Stimulated activated CD8-positive, alpha-beta memory T cell treated with anti-CD3 and anti-CD28 coated beads, Interleukin-12 subunit alpha, Interleukin-12 subunit beta, amount 100 ng/mL, for 1 hour (primary cell): Measurements from ENCODE around the gene C16orf54.
"Not testable (repeated sequence)": the region's sequence is repeated elsewhere in the genome, so short reads cannot be mapped to it uniquely, and the experiment has no call there.

Experiments
- DNase-seq: peaks from one replicate; pipeline ENCODE4 v3.0.0-alpha.2; 2020; ENCODE audit warnings: low read depth

Gene C16orf54, protein sequence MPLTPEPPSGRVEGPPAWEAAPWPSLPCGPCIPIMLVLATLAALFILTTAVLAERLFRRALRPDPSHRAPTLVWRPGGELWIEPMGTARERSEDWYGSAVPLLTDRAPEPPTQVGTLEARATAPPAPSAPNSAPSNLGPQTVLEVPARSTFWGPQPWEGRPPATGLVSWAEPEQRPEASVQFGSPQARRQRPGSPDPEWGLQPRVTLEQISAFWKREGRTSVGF

DNA sequence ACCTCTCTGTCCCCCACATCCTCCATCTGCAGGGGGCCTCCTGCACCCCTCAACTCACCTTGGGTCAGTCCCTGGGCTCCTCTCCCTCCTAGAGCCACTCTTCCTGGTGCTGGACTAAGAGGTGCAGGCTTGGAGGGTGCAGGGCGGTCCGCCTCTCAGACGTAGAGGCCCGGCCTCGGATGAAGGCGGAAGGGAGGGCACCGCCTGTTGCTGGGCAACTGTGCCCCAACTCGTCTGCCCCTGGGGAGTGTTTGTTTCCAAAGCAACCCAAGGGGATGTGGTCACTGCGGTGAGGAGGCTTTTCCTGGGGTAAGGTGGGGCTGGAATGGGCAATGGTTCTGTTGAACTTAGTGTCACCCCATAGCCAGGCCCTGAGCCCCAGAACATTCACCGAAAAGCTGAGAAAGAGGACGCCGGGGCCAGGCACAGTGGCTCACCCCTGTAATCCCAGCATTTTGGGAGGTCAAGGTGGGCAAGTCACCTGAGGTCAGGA is at the start of gene C16orf54:
TSS of gene C16orf54 (minus strand) at position 138 of the 493 bp plus-strand sequence. CDS start 1,039 bp downstream, outside the sequence.
- DNase-seq: peak; percentile 89

DNA sequence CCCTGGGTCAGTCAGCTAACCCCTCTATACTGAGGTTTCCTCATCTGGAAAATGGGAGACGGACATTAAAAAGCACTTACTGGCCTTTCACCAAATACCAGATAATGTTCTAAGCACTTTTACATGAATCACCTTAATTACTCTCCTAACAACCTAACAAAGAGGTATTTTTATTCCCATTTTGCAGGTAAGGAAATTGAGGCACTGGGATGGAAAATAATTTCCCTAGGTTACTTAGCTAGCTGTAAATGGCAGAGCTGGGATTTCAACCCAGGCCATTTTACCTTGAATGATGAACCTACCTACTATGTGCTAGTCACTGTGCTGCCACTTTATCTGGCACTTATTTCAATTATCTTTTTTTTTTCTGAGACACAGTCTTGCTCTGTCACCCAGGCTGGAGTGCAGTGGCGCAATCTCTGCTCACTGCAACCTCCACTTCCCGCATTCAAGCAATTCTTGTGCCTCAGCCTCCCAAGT is 48.5 kb upstream of the C16orf54 start:
- DNase-seq: no peak

DNA sequence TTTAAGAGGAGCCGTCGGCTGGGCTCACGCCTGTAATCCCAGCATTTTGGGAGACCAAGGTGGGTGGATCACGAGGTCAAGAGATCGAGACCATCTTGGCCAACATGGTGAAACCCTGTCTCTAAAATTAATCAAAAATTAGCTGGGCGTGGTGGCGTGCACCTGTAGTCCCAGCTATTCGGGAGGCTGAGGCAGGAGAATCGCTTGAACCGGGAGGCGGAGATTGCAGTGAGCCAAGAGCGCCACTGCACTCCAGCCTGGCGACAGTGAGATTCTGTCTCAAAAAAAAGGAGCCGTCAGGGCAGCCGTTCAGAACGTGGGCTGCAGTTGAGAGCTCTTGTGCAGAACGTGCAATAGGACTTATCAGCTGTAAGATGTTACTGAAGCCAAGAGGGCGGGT is 47.4 kb upstream of the C16orf54 start:
- DNase-seq: not testable (repeated sequence)

DNA sequence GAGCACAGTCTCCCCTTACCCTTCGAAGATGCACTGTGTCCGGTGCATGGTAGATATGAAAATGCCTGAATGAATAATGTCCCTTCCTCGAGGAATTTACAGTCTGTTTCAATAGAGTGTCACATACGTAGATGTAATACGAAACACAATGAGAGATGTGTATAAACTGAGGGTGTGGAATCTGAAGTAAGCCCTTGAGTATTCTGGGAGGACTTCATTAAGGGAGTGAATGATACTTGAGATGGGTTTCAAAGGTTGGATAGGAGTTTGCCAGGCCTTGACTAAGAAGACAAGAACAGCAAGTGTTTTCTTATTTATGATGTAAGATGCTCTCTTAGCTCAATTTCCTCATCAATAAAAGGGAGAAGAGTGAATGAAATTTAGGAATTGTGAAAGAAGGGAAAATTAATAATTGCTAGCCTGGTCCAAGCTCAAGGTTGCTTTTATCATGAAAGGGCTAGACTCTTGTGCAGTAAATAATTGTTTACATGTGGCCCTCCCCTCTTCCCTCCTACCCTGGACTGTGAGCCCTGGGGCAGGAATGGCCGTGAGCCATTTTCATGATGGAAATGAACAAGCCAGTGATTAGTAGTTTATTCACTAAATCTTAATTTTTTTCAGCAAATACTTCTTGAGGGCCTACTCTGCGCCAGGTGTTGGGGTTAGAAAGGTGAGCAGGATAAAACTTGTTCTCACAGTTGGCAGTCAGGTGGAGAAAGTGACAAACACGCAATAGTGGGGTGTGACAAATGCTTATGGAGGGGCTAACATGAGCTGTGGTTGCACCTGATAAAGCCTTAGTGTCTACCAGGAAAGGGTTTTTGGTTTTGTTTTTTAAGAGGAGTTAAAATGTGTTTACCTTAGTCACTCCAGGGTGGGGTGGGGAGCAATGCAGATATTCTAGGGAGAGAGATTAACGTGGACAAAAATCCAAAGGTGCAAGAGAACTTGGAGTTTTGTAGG is 46.3 kb upstream of the C16orf54 start:
- no peak for DNase-seq

DNA sequence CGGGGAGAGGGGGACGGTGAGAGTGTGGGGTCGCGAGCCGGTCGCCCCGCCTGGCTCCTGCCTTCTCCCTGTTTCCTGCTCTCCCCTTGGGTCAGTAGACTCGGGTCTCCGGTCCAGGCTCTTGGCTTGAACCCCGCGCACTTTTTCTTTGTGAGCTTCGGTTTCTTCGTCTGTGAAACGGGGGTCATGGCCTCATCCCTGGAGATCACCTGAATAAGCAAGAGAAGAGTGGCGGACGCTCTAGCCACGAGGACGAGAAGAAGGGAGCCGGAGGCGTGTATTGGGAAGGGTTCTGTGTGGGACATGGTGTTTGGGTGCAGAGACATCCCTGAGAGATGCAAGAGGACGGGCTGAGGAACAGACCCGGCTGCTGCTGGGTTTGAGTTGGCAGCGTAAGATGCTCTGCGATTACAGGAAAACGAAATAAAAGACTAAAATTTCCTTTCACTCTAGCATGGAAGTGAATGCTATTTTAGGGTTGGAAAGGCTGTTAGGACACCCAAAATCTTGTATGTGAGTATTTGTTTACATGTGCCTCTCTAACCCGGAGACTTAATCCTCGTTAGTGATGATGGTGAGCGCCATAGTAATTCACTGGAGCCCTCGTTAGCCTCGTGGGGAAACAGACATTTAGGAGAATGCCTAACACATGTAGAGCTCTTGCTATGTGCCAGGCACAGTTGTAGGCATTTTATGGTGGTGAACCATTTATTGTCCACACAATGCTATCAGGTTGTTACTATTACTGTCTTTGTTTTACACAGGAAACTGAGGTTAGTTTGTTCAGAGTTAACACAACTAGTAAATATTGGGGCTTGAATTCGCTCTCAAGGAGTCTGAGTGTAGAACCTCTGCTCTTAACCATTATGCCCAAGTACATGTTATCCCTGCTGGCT is 45.4 kb upstream of the C16orf54 start:
- no peak for DNase-seq

- DNase-seq: peak; percentile 100
These were observed 44.6 kb upstream of the C16orf54 start, which contains the start of gene KIF22 for GRCh38 chr16:29790183-29790948. KIF22 (plus strand) TSS chr16:29790751; CDS start chr16:29790760, 9 bp downstream.

- DNase-seq: no peak
These were observed 44.0 kb upstream of the C16orf54 start for GRCh38 chr16:29789775-29790182.

GRCh38 chr16:29787155-29787554 is 41.4 kb upstream of the C16orf54 start:
- DNase-seq: not testable (repeated sequence)

DNA sequence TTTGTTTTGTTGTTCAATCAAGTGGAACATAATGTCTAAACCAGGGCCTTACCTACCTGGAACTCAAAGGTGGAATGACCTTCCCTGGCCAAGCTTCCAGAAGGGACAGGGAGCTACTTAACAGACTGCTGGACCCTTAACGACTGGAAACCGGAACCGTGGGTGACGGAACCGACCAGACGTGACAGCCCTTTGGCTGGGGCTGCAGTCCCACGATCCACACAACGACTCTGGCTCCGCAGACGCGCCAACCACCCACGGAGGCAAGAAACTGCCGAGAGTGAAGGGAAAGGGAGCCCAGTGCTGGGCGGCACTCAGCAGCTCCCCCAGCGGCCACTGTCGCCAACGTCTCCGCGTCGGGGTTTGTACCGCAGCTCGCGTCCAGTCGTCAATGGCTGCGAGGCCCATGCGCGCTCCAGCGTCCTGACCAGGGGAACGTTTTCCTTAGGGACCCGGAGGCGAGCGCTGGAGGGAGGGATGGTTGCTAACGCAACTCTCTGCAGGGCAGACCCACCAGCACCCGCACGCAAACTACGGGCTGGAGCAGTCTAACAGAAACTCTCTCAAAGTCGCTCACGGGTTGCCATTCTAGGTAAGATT is 39.2 kb upstream of the C16orf54 start:
- peak; percentile 61 for DNase-seq

DNA sequence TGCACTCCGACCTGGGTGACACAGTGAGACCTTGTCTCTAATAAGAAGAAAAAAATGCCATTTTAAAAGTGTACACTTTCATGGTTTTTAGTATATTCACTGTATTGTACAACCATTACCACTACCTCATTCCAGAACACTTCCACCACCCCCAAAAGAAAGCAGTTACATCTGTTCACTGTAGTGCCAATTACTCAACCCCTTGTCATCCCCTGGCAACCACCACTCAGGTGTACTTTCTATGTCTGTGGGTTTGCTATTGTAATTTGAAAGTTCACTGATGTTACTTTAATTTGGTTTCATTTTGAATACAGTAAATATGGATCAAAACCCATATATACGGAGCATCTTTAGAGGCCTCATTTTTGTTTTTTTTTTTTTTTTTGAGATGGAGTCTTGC is 38.4 kb upstream of the C16orf54 start:
- no peak for DNase-seq

GRCh38 chr16:29783094-29783953 is 37.5 kb upstream of the C16orf54 start:
- DNase-seq: not testable (repeated sequence)

DNA sequence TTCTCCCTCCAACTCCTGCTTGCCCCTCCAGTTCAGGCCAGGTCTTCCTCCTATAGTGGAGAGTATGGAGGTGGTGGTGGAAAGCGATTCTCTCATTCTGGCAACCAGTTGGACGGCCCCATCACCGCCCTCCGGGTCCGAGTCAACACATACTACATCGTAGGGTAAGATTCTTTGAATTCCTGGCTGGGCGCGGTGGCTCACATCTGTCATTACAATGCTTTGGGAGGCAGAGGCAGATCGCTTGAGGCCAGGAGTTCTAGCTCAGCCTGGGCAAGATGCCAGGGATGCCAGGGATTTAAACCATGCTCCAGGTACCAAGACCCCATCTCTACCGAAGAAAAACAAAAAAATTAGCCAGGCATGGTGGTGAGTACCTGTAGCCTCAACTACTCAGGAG is 33.7 kb upstream of the C16orf54 start:
- DNase-seq: no peak

- no peak for DNase-seq
These were observed 32.0 kb upstream of the C16orf54 start, which contains the start of gene ZG16 for GRCh38 chr16:29777576-29778350. ZG16 (plus strand) TSS chr16:29778256; CDS start chr16:29779267, 1,011 bp downstream.

DNA sequence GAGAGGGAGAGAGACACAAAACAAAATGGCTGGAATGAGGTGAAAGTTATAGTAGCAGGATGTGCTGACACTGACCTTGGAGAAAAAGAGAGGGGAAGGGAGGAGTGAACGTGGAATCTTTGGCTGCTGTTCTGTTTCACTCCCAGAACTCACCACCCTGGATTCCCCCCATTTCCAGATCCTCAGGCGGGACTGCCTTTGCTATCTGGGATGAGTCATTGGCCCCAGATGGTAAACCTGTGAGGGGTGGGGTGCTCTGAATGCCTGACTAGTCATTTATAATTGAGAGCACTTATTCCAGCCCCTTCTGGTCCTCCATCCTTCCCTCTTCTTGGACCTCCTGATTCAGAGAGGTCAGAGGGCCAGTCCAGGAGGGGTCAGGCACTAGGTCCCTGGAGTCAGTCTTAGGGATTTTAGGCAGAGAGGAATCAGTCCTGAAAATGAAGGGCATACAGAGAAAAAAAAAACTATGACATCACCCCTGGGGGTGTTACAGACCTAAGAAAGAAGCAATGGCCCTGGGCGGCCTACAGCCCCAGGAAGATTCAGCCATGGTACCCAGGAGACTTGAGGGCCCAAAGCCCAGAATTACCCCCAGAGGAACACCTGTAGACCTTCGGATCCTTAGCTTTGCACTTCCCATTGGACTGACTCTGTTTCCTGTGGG is 30.1 kb upstream of the C16orf54 start:
- no peak for DNase-seq

DNA sequence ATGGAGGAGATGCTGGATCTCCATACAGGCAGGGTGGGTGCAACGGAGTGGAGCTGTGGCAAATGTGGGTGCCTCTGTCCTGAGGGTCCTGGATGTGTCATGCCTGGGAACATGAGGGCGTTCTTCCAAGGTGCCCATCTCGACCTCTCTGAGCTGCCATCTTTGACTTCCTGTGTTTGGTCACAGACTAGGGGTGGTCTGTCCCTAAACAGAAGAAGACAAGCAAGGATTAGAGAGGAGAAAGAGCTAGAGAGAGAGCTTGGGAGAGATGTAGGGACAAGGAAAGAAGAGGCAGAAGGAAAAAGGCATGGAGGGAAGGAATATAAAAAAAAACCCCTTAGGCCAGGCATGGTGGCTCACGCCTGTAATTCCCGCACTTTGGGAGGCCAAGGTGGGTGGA is 28.9 kb upstream of the C16orf54 start:
- DNase-seq: no peak

- DNase-seq: not testable (repeated sequence)
These were observed 26.5 kb upstream of the C16orf54 start for GRCh38 chr16:29772330-29772729.

DNA sequence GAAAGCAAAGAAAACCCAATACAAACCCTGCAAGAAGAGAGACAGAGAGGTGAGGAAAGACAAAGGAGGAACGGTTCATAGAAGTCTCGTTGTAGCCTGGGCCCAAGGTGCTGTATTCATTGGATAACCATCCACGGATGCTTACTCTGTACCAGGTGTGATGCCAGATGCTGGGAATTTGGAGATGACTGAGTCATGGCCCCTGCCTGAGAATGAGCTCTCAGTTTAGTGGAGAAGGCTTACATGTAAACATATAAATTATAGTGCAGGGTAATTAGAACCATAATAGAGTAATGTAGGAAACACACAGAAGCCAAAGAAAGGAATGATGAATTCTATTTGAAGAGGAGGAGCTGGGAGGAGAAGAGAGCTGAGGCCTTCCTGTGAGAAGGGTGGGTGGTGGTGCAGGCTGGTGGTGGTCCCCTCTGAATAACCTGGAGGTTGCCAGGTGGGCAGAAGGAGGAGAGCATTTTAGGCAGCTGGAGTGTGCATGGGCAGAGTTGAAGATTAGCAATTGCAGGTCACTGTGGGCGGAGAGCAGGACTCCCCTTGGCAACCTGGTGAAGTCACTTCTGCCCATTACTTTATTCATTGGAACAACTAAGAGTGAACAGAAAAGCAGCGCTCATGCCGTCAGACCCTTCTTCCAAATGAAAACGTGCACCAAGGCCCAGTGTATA is 24.6 kb upstream of the C16orf54 start:
- no peak for DNase-seq
